Measurements from ENCODE around the gene PPIL1. TPM values are rescaled to one million over a fixed set of nuclear protein-coding genes. Genes with fewer than 3 reads are reported as not detected.

Gene PPIL1
- total and polyA plus RNA-seq, 2 of the 4 experiments (the other 2 are of a cell fraction): 28.4 to 58.4 TPM

DNA sequence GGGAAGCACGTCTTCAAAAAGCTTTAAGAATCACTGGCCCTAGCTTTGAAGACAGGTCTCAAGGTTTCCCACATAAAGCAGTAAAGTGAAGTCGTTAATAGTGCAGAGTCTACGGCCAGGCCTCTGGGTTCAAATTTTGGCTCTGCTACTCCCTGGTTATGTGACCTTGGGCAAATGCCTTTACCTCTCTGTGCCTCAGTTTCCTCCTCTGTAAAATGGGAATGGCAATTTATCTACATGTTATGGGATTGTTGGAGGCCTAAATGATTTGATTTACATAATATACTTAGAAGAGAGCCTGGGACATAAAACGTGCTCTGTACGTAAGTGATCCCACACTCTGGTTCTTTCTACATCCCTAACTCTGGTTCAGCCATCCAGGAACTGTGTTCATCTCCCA, 67.5 kb downstream of the PPIL1 start:
- Histone ChIP-seq H3K4me3 (ENCODE audit: insufficient read depth, low read depth, low read length) (no peak overlapping the region), H2BK15ac (ENCODE audit: low read depth, low read length) (no peak overlapping the region), H3K27ac (ENCODE audit: insufficient read depth, low read length) (no peak overlapping the region), H3K56ac (ENCODE audit: extremely low read depth, insufficient read depth, low read length) (no peak overlapping the region), H2BK120ac (ENCODE audit: low read depth, low read length) (no peak overlapping the region), H3K4me2 (ENCODE audit: low read depth, low read length) (no peak overlapping the region), H2BK20ac (ENCODE audit: low read depth, low read length) (no peak overlapping the region), H4K8ac (ENCODE audit: low read depth in 2 of 2, low read length in 2 of 2) (no peak overlapping the region), H3K36me3 (ENCODE audit: control insufficient read depth, insufficient read depth, low read length) (no peaks in the 10 kb centered on the region), H3K79me1 (ENCODE audit: low read depth in 1 of 2, low read length in 2 of 2) (no peaks in the 10 kb centered on the region), H4K20me1 (ENCODE audit: insufficient read depth, low read length) (no peaks in the 10 kb centered on the region), H3K14ac (replicated peaks; ENCODE audit: low read depth, low read length) (no peak overlapping the region), H3K23ac (ENCODE audit: low read depth, low read length) (no peak overlapping the region), H2AFZ (replicated peaks; ENCODE audit: low read length, poor library complexity) (no peak overlapping the region), H4K91ac (ENCODE audit: insufficient read depth, low read depth, low read length) (no peak overlapping the region), H3K4ac (ENCODE audit: low read depth, low read length) (no peak overlapping the region), H2AK5ac (ENCODE audit: low read depth, low read length) (no peak overlapping the region), H4K5ac (ENCODE audit: low read depth, low read length) (no peak overlapping the region), H3K4me1 (ENCODE audit: control insufficient read depth, insufficient read depth, low read length) (no peaks in the 10 kb centered on the region), H3K9ac (ENCODE audit: low read depth, low read length) (no peak overlapping the region), H3K9me3 (ENCODE audit: control insufficient read depth, insufficient read depth, low read length) (no peaks in the 10 kb centered on the region), H3K27me3 (ENCODE audit: control insufficient read depth, insufficient read depth, low read length) (peaks cover 64% of the 10 kb centered on the region), H2BK5ac (ENCODE audit: low read depth, low read length, poor library complexity, severe bottlenecking) (no peak overlapping the region), H3K18ac (ENCODE audit: low read depth, low read length) (no peak overlapping the region), H2AK9ac (replicated peaks; ENCODE audit: low read depth, low read length, poor library complexity) (no peak overlapping the region), H3K9me1 (ENCODE audit: insufficient read depth, low read length) (no peaks in the 10 kb centered on the region)
- no peak for TF ChIP-seq RCOR1 (IDR thresholded peaks at IDR 0.05; ENCODE audit: insufficient replicate concordance, low read length)
- TF ChIP-seq MAFK (IDR thresholded peaks at IDR 0.05; ENCODE audit: low read depth, low read length): no peak
- TF ChIP-seq, protein P1, sequence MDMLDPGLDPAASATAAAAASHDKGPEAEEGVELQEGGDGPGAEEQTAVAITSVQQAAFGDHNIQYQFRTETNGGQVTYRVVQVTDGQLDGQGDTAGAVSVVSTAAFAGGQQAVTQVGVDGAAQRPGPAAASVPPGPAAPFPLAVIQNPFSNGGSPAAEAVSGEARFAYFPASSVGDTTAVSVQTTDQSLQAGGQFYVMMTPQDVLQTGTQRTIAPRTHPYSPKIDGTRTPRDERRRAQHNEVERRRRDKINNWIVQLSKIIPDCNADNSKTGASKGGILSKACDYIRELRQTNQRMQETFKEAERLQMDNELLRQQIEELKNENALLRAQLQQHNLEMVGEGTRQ (IDR thresholded peaks at IDR 0.05; ENCODE audit: low read depth, low read length): no peak
- TF ChIP-seq, protein P2, sequence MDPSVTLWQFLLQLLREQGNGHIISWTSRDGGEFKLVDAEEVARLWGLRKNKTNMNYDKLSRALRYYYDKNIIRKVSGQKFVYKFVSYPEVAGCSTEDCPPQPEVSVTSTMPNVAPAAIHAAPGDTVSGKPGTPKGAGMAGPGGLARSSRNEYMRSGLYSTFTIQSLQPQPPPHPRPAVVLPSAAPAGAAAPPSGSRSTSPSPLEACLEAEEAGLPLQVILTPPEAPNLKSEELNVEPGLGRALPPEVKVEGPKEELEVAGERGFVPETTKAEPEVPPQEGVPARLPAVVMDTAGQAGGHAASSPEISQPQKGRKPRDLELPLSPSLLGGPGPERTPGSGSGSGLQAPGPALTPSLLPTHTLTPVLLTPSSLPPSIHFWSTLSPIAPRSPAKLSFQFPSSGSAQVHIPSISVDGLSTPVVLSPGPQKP (IDR thresholded peaks at IDR 0.05; ENCODE audit: borderline replicate concordance, low read depth, low read length): no peak
- TF ChIP-seq NFE2L2 (IDR thresholded peaks at IDR 0.05; ENCODE audit: low read depth, low read length): no peak
- no peak for TF ChIP-seq CEBPB (IDR thresholded peaks at IDR 0.05; ENCODE audit: low read depth, low read length)
- TF ChIP-seq RAD21 (IDR thresholded peaks at IDR 0.05; ENCODE audit: low read length): no peak
- ATAC-seq (ENCODE audit: low read depth) (no peak), DNase-seq (no peak)
- dilution Hi-C loops (cut with HindIII; ENCODE audit: low sequenced_read_pairs, unreplicated experiment) (no loop called here), in situ Hi-C loops (cut with MboI; ENCODE audit: low sequenced_read_pairs) (no loop called here), intact Hi-C loops (cut with micrococcal nuclease) (no loop called here)
- POLR2A ChIA-PET (ENCODE audit: unreplicated experiment): no interaction called here
- BruUV-seq (replicated peaks): no TSS peak
- WGBS, 2 experiments (ENCODE audit: extremely low coverage in 2 of 2, insufficient read length in 1 of 2): 18% methylated on average over 3 of the region's 5 CpGs; no CpG with 5 or more reads in 1 of the 2 experiments
- CTCF ChIA-PET: interaction anchor here (1.3 kb wide), 1 partner anchor 28 kb away, joined by 4 read pairs; no protein-coding TSS in a partner anchor

Data from IMR-90 (cell line).